Measurements from ENCODE around the gene COL17A1.

COL17A1 gene

DNA sequence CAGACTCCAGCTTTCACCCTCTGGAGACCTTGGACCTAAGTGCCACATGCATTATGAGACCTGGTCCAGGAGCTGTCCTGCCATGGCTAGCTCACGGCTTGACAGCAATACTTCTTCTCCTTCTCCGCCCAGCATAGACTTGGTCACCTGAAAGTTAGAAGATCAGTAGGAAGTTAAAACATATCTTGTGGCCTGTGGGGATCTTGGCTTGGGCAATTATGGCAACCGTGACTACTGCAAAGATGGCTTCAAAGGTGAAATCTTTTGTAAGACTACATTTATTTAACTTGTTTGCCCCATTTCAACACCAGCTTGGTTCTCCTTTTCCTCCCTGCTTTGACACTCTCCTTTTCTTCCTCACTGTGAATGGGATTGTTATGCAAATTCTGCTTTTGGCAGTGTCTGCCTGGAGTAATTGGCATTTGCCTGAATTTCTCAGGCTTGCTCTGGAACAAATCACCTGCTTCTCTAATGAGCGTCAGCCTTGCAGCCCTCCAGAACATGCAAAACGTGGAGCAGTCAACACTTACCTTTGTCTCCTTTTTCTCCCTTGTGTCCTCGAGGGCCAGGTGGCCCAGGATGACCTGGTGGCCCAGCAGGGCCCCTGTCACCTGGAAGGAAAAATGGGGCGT lies 53.4 kb downstream of the COL17A1 start:
- no peak for DNase-seq

DNA sequence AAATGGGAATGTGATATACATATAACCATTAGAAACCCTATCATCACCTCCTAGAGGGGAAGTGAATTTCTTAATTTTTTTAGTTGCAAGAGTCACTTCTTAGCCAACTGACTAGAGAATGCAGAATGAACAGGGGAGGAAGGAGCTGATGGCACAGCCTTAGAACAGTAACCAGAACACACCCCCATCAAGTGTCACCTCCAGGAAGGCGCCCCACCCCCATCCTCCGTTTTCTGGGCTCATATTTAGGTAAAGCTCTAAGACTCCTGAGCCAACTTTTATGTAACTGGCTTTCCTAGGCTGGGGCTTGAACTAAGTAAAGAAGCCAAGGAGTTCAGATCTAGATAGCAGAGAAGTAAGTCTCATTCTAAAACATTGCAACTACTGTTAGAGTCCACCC lies 54.0 kb downstream of the COL17A1 start:
- DNase-seq, result no peak

DNA sequence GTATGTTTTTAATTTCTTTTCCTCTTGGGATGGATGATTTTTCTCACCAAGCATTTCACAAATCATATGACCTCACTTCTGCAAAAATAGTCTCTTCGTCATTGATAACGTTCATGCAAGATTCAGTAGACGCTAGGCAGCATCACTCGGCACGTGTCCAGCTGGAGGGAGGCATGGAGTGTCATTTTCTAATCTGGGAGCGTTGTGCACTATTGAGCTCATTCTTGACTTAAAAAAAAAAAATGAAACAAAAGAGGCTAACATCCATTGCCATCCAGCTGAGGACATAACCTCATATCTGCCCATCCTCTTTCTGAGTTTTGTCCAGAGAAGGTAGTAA lies 56.2 kb downstream of the COL17A1 start:
- no peak for DNase-seq

DNA sequence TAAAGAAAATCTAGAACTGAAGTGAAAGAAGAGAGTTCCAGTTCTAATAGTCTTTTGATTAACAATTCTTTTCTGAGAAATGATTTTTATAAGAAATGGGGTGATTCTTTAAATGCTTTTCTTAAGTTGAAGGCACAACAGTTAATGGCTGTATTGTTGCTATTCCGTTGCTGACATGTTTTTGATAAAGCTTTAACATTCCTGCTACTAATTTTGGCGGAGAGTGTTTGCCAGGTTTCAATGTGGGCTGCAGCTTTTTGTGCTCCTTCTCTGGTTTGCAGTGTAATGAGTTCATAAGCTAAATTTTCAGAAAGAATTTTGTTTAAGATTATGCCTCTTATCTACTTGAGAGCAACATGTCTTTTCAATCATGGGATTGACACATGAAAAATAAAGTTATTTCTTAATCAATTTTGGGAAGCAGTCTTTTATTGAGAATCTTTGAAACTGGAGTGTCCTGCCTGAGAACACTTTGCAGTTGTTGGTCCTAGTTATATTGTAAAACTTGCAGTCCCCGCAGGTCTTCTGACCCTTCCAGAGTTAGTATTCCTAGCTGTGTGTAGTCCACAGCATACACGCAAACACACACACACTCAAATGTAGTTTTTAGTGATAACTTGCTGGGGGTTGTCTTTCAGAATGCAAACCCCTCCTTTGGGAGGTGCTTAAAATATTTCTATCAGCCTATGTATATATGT lies 56.7 kb downstream of the COL17A1 start:
- no peak for DNase-seq

DNA sequence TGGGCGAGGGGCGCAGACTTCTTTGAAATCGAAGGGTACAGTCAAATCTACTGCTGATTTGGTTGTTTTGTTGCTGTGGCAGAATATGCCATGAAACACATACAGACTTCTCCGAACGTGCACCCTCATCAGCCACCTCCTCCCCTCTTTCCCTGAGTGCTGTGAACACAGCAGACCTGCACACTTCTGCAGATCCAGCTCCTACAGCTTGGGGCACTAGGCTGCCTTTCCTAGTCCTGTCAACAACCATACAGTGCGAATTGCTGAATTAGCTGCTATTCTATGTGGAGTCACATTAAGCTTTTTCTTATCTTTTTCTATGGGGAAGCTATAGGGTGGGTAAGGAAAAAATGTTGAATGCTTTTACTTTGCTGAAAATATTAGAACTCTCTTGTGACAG lies 57.5 kb downstream of the COL17A1 start:
- no peak for DNase-seq

DNA sequence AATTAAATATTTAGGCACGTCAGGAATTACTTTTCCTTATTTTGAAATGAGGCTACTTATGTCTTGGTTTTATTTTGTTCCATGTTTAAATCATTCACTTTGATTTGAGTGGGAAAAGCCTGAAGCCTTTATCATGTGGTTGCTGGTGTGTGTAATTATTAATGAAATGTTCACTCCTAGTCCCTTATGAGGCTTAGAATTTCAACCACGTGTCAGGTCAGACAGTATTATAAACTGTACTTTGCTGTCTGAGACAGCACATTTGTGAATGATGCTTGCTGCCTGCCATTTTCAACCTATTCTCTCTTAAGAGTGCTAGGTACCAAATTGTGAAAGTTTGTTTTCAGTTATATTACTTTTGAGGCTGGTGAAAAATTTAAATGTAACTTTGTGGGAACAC lies 58.9 kb downstream of the COL17A1 start:
- no peak for DNase-seq

DNA sequence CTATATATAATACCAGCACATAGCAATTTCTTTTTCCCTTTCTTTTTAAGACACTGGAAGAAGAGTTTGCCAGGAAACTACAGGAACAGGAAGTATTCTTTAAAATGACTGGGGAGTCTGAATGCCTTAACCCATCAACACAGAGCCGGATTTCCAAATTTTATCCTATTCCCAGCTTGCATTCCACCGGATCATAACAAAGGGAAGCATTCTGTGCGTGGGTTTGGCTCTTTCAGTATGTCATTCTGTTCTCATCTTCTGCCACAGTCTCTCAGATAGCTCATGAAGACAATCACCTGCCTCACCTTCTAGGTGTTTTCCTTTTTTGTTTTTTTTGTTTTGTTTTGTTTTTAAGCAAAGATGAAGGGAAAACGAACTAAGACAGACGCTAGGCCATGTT lies 60.2 kb downstream of the COL17A1 start:
- no peak for DNase-seq

DNA sequence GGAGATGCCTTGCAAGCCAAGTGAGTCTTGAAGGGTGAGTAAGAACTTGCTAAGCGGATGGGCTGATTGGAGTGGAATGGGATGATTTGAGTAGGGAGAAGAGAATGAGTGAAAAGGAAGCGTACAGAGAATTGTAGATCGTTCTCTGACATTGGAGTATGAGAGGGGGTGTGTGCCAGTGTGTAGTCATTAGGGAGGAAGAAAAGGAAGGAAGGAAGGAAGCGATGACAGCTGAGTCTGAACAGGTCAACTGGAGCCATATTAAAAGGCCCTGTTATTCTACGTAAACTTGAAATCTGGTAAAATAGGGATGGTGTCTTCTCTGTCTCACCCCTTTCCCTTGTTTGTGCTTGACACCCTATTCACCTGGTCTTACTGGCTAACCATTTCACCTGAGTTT lies 63.7 kb downstream of the COL17A1 start:
- no peak for DNase-seq

DNA sequence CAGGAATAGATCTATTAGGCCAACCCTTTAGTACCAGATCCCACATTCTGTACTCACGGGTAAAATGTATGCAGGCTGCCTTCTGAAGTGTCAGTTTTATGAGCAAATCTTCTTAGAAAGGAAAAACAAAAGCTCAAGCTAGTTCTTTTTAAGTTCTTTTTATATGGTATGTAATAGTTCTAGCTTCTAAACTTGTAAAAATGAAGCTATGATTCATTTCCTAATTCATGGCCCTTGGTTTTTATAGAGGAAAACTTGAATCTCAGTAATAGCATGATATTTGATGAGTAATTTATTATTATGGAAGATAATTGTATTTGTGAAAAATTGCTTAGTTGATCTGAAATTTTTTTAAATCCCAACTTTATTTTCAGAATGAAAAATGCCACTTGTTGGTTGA lies 64.4 kb downstream of the COL17A1 start:
- DNase-seq, result no peak

DNA sequence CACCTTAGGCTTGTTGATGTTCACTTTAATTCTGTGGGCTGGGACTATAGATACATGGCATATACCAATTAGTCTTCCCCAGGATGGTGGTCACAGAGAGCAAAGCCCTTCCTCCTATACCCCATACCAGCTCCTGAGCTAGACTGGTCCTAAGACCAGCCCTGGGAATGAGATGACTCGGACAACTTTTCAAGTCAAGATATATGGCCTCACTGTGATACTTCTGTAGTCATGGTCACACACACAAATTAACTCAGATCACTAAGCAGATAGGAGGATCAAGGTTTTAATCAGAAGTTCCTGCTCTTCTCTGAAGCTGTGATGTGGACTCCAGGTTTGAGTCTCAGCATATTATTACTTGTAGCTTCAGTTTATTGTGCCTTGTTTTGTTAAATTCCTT lies 65.7 kb downstream of the COL17A1 start:
- no peak for DNase-seq

DNA sequence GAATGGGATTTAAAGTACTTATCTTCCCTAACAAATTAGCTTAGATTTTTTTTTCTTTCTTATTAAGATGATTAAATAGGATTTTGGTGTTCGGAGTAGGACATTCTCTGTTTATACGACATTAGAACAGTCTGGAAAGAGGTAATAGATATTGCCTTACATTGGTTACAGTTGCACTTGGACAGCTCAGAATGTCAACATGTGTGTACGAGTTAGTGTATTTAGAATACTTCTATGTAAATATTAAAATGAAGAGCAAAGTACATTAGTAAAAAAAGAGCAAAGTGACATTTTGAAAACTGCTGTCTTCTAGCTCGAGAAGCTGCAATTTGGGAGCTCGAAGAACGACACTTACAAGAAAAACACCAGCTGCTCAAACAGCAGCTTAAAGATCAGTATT lies 67.2 kb downstream of the COL17A1 start:
- no peak for DNase-seq

DNA sequence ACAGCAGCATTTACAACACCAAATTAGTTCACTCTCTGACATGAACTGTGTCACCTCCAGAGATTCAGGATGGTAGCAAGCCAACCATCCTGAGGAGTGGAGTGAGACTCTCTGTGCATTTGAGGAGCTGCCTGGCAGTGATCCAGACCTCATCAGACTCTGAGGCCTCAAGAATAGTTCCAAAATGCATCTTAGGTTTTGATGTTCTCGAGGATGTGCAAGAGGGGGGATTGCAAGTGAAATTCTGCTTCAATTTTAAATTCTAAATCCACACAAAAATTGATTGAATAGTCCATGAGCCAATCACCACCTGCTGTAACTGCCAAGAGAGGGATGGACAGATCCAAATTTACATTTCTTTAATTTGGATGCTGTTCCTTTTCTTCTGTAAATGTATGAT lies 69.0 kb downstream of the COL17A1 start:
- DNase-seq, result no peak

DNA sequence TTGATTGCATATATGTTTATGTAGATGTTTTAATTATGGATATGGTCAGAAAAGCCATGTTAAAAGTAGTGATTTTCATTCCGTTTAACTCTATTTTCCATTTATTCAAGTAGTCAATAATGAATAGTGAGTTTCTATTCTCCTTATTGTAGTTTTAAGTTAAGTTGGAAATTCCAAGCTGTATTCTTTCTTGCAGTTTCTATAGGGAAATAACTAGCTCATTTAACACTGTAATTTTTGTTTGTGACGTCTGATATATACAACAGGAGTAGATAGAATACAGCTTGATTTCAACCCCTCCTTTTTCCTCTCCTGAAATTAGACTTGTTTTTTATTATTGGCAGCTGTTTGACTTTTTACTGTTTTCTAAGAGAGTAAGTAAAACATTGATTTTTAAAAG lies 71.5 kb downstream of the COL17A1 start:
- DNase-seq, result no peak

DNA sequence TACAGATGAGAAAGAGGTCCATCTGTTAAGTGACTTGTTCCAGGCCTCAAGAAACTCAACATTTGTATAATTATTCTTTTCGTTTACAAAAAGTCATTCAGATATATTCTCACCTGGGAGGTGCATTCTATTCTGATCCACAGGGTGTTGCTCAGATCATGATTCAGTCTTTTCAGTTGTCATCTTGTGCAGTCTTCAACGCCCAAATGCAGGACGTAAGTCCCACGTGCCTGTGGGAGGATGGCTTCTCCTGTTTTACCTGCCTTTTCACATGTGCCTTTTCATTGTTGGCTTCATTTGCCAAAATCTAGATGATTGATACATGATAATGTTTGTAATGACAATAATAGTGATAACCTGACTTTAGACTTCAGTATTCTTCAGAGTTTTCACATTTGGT lies 72.2 kb downstream of the COL17A1 start:
- DNase-seq, result no peak

DNA sequence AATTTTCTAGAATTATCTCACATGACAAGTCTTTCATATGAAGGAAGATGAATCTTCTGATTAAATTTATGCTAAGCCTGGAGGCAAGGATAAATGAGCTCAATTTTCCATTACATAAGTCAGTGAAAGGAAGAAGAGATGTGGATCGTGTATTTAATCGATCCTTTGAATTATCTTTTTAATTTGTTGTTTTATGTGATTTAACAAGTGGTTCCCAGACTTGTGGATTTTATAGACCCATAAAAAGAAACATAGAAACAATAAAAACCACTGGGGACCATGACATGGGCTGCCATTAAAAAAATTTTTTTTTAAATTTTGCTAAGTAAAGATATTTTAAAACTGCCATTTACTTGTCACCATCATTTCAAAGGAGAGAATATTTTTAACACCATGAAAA lies 73.8 kb downstream of the COL17A1 start:
- DNase-seq, result no peak

DNA sequence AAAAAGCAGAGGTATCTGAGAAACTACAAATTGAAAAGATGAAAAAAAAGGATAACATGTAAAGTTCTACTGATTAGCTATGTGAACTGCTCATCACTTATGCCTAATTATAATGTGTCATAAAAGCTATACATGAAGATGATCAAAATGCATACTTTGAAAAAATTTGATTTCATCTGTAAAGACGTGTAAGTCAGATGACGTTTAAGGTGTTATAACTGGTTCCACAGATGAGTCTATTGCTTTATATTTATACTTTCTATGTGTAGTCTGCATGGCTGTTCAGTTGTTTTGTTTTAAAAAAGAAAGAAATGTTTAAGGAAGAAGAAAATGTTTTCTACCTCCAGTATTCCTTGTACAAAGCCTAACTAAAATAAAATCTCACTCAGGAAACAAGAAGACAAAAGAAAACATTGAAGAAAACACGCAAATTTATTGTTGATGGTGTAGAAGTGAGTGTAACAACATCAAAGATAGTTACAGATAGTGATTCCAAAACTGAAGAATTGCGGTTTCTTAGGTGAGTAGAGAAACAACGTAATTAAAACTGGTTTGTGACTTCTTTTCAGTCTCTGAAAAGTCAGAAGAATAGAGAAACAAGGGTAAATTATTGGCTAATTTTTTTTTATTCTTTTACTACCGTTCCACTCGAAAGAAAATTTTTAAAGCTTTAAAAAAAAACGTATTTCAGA lies 80.4 kb downstream of the COL17A1 start:
- no peak for DNase-seq

DNA sequence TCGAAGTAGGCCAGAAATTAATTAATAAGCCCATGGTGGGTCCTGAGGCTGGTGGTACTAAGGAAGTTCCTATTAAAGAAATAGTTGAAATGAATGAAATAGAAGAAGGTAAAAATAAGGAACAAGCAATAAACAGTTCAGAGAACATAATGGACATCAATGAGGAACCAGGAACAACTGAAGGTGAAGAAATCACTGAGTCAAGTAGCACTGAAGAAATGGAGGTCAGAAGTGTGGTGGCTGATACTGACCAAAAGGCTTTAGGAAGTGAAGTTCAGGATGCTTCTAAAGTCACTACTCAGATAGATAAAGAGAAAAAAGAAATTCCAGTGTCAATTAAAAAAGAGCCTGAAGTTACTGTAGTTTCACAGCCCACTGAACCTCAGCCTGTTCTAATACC lies 82.8 kb downstream of the COL17A1 start:
- DNase-seq, result no peak

DNA sequence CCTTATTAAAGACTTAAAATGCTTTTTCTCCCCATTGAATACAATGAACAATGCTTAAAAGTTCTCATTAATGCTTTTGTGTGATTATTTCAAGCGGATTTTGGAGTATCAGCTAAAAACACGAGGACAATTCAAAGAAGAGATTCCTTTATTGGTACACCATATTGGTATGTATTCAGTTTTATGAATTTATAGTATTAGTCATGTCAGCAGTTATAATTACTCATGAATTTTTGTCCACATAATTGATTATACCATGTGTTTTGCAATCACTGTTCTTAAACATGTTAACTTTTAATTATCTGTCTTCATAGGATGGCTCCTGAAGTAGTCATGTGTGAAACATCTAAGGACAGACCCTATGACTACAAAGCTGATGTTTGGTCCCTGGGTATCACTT lies 86.9 kb downstream of the COL17A1 start:
- no peak for DNase-seq

DNA sequence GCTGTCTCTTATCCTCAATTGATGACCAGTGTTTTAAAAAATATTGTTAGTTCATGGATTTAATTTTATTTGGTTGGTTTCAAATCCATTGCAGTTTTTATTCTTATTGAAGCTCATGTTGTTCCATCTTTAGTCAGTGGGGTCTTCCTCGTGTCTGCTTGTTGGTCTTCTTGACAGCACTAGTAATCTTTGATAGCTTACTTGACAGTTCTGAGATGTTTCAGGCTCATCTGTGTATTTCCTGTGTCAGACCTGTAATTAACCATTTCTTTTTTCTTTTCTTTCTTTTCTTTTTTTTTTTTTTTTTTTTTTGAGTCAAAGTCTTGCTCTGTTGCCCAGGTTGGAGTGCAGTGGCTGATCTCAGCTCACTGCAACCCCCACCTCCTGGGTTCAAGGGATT lies 90.5 kb downstream of the COL17A1 start:
- DNase-seq, result no peak

DNA sequence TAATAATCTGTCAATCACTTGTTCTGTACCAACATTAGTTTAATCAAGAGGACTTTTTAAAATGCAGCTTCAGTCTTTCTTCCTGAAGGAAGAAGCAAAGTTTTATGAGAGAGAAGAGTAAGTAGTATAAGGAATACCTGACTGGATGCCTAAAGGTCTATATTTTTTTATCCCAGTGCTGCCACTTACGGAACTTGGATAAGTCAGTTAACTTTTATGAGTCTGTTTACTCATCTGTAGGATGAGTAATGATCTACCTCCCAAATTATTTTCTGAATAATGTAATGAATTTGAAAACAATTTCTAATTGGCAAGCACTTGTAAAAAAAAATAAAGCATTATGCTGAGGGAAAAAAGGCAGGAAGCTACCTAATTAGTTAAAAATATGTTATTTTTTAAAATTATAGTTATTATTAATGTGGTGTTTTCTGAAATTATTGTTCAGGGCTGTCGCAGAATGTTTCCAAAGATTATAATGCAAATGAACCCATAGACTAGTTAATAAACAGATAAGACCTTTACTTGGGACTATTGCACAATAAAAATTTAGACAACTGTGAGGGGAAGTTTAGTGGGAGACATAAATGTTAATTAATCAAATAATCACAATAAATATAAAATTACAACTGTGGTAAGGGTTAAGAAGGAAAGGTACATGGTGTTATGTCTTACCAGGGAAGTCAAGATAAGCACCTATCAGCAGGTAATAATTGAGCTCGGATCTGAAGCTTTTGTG lies 94.1 kb downstream of the COL17A1 start:
- DNase-seq, result no peak

DNA sequence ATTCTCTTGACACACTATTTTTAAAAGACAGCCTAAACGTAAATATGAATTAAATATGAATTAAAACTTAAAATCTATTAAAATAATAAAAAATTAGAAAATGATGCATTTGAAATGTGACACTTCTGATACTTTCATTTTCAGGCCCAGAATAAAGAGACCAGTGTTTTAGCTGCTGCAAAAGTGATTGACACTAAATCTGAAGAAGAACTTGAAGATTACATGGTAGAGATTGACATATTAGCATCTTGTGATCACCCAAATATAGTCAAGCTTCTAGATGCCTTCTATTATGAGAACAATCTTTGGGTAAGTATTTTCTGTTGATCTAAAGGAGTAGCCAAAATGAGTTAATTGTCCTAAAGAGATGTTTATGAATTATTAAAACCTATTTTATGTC lies 95.1 kb downstream of the COL17A1 start:
- DNase-seq, result no peak

DNA sequence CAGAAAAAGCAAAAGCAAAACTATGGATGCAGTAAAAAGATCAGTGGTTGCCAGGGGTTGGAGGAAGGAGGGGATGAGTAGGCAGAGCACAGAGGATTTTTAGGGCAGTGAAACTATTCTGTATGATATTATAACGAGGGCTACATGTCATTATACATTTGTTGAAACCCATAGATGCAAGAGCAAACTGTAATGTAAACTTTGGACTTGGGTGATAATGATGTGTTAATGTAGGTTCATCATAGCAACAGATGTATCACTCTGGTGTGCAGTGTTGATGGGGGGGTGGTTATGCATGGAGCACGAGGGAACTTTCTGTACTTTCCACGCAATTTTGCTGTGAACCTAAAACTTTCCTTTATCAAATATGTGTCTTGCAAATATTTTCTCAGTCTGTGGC lies 95.6 kb downstream of the COL17A1 start:
- no peak for DNase-seq

DNA sequence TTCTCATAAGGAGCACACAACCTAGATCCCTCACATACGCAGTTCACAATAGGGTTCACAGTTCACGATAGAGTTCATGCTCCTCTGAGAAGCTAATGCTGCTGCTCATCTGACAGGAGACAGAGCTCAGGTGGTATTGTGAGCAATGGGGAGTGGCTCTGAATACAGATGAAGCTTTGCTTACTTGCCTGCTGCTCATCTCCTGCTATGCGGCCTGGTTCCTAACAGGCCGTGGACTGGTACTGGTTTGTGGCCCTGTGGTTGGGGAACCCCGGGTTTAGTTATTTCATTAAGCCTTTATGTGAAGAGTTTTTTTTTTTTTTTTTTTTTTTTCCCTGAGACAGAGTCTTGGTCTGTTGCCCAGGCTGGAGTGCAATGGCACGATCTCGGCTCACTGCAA lies 99.3 kb downstream of the COL17A1 start:
- no peak for DNase-seq

DNA sequence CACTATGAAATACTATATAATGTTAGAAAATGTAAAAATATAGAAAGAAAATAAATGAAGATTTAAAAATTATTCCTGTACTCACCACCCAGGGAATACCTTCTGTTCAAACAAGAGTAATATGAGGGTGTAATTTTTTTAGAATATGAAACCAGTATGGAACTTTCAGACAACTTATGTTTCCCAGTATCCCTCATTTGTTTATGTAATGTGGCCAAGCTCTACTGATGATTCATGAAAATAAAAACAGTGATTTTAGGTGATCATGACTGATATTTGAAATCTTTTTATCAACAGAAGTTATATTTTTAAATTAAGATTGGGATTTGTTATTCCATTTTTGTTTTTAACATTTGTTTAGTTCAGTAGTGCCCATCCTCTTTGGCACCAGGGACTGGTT lies 100.0 kb downstream of the COL17A1 start:
- no peak for DNase-seq

Data from NCI-H2081 treated with DMSO at 0.1 percent for 48 hours (cell line).